Adrenal gland (tissue), 12 donors: ENCODE results near the gene TBKBP1. TPM values are rescaled to one million over a fixed set of nuclear protein-coding genes. Genes with fewer than 3 reads are reported as not detected.
A peak's percentile ranks its signal among the peaks of the same experiment; 100 is the strongest.
"Not testable (repeated sequence)": the region's sequence is repeated elsewhere in the genome, so short reads cannot be mapped to it uniquely, and the experiment has no call there.

Source experiments
- DNase-seq, 7 donors: peaks; one replicate each; pipeline ENCODE4 v3.0.0-alpha.2; 2019 to 2020
- H3K27ac ChIP-seq, 5 donors: fragments of 200-600 bp; sonication (generic) in 4 of 5; 1 replicate in 3 of 5; 2 replicates in 2 of 5; pipeline versions ENCODE4 v1.5.1 to v1.8.0; 2016 to 2020; ENCODE audit warnings: mild to moderate bottlenecking in 1 of 5
- H3K27me3 ChIP-seq: fragments of 200-600 bp; 2 replicates; pipeline ENCODE4 v1.8.0; 2021
- H3K36me3 ChIP-seq, 2 donors: fragments of 200-600 bp; replicated peaks in 1 of 2; 1 replicate in 1 of 2; 2 replicates in 1 of 2; pipeline versions ENCODE4 v1.5.1 to v1.8.0; 2018 to 2022
- H3K4me1 ChIP-seq, 2 donors: fragments of 200-600 bp; replicated peaks in 1 of 2; 1 replicate in 1 of 2; 2 replicates in 1 of 2; pipeline versions ENCODE4 v1.5.1 to v1.8.0; 2018 to 2021
- H3K4me3 ChIP-seq, 4 donors: fragments of 200-600 bp; sonication (generic) in 3 of 4; one replicate each; pipeline ENCODE4 v1.5.1; 2016 to 2018
- H3K9me3 ChIP-seq, 3 donors: fragments of 200-600 bp; sonication (generic) in 1 of 3; replicated peaks in 1 of 3; 1 replicate in 2 of 3; 2 replicates in 1 of 3; pipeline versions ENCODE4 v1.5.1 to v1.8.0; 2016 to 2021
- POLR2A ChIP-seq, 2 donors: fragments of 450-650 bp; IDR thresholded peaks; one replicate each; pipeline ENCODE4 v1.6.1; 2017; ENCODE audit warnings: antibody characterized with exemption in 2 of 2, mild to moderate bottlenecking in 2 of 2, moderate library complexity in 1 of 2
- WGBS, 4 donors: extraction: QIAGEN DNeasy Blood & Tissue Kit in 2 of 4; methylation state at CpG; one replicate each; pipeline versions ENCODE4 v1.1.5 to v1.1.7; 2013 to 2017; 5-methylcytosine and 5-hydroxymethylcytosine counted together
- intact Hi-C, 2 donors: fragments of 100-400 bp; cut with DNase I; formaldehyde crosslinking; loops; one replicate each; pipeline versions ENCODE4 v1.14.1 to v1.15.0; 2022 to 2023
- polyA plus RNA-seq, 3 donors: library from polyadenylated mRNA; stranded (reverse); fragments of 200-250 nt in 2 of 3; fragments of 350-450 nt in 1 of 3; fragmentation: Illumina TruSeq in 1 of 3; extraction: RNeasy Lipid Tissue Mini Kit (QIAGEN cat#74804) in 1 of 3; gene quantifications; one replicate each; pipeline ENCODE4 v1.2.3, GENCODE V29; 2013 to 2014
- total RNA-seq, 9 donors: library from RNA; depleted of rRNA in 4 of 9; stranded (reverse); fragments of >200 nt in 4 of 9; fragments of 120-200 nt in 1 of 9; fragmentation: NEBNext Ultra II Directional in 1 of 9; extraction: Animal tissue kit (Norgen Biotek cat#: 25700) in 1 of 9; gene quantifications; one replicate each; pipeline versions ENCODE4 v1.1.0 to v1.2.4, GENCODE V29; 2013 to 2023
- TF ChIP-seq, protein P1 (sequence below), 6 experiments: fragments of 450-650 bp in 4 of 6; fragments of 200-600 bp in 2 of 6; sonication (generic) in 1 of 6; IDR thresholded peaks; 1 replicate in 5 of 6; 2 replicates in 1 of 6; pipeline versions ENCODE4 v1.5.1 to v1.8.0; 2016 to 2021; ENCODE audit warnings: antibody characterized with exemption in 6 of 6, mild to moderate bottlenecking in 2 of 6, moderate library complexity in 1 of 6
- donor health status: healthy with polysubstance abuse.
- donor health status: Bipolar disorder and iron deficiency.
- donor health status: DM: yes; HTN: yes; CAD: no.
- donor health status: DM: no; HTN: no; CAD: no.
- donor health status: DM: no; HTN: no; CAD: no.
- donor health status: DM: yes; HTN: yes; CAD: no.

TBKBP1 gene
- total and polyA plus RNA-seq, 12 donors = 3.9 to 63.9 (median 11.5) TPM

DNA sequence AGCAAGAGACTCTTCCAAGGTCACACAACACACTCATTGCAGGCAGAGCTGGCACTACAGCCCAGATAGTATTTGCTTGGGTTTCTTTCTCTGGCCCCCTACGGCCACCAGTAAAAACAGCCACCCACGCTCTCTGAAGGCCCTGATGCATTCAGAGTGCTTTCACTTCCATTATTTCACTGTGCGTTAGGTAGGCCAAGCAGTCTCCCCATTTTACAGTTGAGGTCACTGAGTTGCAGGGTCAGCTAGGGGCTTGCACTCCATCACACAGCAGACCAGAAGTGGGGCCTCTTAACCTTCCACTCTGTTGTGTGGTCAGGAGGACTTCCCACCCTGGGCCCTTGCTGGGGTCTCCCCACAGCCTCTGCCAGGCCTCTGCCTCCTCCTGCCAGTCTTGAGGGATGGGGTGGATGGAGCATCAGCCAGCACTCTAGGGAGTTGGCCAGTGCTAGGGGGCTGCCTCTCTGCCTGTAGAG, 41.6 kb downstream of the TBKBP1 start:
- WGBS, 4 donors = 78 to 92% (median 89%) methylated on average over 3 of the region's 3 CpGs

DNA sequence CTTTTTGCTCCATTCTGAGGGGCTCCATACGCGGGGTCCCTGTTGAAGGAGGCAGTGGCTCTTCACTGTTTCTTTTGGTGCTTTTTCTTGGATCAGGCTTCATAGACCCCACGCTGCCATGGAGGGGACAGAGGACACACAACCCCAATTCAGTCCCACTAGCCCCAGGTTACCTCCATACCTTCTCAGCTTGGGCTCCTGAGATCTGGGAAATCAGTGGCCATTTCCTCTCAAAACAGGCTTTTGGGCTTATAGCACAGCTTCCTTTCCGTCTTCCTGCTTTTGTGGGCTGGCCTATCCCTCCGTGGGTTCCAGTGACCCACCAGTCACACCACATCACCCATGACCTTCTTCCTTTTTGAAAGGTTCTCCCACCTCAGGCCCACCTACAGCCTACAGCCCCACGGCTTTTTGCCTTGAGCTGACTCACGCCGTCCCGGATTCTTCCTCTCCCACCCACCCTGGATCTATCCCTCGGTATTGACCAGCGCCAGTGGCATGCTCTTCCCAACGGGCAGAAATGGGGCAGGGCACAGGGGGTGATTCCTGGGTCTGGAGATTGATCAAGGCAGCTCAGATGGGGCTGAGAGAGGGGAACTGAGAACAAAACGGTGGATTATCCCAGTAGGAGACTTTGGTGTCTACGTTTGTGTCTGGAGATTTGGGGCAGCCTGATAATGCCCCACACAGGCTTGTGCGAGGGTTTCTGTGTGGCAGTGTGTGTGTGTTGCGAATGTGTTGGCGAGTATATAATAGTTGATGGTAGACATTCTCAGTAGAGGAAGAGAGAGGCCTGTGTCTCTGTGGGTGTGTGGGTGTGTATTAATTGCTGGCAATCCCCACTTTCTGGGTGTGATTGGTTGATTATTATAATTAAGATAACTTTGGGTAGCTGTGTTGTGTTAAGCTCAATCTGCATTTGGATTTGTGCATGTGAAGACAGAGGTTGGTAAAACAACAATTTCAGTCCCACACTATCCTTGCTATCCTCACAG, 42.8 kb downstream of the TBKBP1 start:
- Histone ChIP-seq H3K4me1 (peaks cover 0 to 10% of the 10 kb centered on the region in 2 donors), H3K9me3 (no peaks in the 10 kb centered on the region), H3K27me3 (peaks cover 24% of the 10 kb centered on the region), H3K27ac (no peak overlapping the region), H3K36me3 (no peaks in the 10 kb centered on the region), H3K4me3 (no peak overlapping the region)
- TF ChIP-seq, protein P1, sequence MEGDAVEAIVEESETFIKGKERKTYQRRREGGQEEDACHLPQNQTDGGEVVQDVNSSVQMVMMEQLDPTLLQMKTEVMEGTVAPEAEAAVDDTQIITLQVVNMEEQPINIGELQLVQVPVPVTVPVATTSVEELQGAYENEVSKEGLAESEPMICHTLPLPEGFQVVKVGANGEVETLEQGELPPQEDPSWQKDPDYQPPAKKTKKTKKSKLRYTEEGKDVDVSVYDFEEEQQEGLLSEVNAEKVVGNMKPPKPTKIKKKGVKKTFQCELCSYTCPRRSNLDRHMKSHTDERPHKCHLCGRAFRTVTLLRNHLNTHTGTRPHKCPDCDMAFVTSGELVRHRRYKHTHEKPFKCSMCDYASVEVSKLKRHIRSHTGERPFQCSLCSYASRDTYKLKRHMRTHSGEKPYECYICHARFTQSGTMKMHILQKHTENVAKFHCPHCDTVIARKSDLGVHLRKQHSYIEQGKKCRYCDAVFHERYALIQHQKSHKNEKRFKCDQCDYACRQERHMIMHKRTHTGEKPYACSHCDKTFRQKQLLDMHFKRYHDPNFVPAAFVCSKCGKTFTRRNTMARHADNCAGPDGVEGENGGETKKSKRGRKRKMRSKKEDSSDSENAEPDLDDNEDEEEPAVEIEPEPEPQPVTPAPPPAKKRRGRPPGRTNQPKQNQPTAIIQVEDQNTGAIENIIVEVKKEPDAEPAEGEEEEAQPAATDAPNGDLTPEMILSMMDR (IDR thresholded peaks at IDR 0.05) = no peak
- TF ChIP-seq POLR2A (IDR thresholded peaks at IDR 0.05) = no peak
- 79 to 84% (median 80%) methylated on average over 17 of the region's 17 CpGs for WGBS, 4 donors
- intact Hi-C loops = no loop called here
- DNase-seq = peak in 3 of 7 donors; percentile 4 to 15 (median 11)

More for the DNA sequence above, 41.6 kb downstream of the TBKBP1 start:
- TF ChIP-seq POLR2A (IDR thresholded peaks at IDR 0.05) = no peak
- TF ChIP-seq, protein P1 (IDR thresholded peaks at IDR 0.05) = no peak
- intact Hi-C loops = no loop called here
- Histone ChIP-seq H3K27ac (no peak overlapping the region), H3K27me3 (peaks cover 33% of the 10 kb centered on the region), H3K9me3 (no peaks in the 10 kb centered on the region), H3K36me3 (no peaks in the 10 kb centered on the region), H3K4me3 (no peak overlapping the region), H3K4me1 (peaks cover 0 to 10% of the 10 kb centered on the region in 2 donors)
- peak in 2 of 7 donors; percentile 5 to 8 for DNase-seq

DNA sequence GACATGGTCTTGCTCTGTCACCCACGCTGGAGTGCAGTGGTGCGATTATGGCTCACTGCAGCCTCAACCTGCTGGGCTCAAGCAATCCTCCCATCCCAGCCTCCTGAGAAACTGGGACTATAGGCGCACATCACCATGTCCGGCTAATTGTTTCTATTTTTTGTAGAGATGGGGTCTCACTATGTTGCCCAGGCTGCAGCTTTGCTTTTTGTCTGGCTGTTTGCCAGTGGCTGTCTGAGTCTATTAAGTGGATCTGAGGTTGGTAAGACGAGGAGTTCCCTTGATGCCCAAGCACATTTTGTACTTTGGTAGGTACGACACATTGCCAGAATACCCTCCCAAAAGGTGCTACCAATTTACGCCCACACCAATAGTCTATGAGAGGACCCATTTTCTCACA, 44.2 kb downstream of the TBKBP1 start:
- Histone ChIP-seq H3K4me3 (no peak overlapping the region), H3K4me1 (peaks cover 0 to 7% of the 10 kb centered on the region in 2 donors), H3K36me3 (no peaks in the 10 kb centered on the region), H3K27ac (no peak overlapping the region), H3K9me3 (no peaks in the 10 kb centered on the region), H3K27me3 (peaks cover 13% of the 10 kb centered on the region)
- no peak for TF ChIP-seq POLR2A (IDR thresholded peaks at IDR 0.05)
- TF ChIP-seq, protein P1 (IDR thresholded peaks at IDR 0.05) = no peak
- peak in 2 of 7 donors; percentile 11 to 41 for DNase-seq
- intact Hi-C loops = no loop called here
- 80 to 89% (median 84%) methylated on average over 7 of the region's 7 CpGs for WGBS, 4 donors

DNA sequence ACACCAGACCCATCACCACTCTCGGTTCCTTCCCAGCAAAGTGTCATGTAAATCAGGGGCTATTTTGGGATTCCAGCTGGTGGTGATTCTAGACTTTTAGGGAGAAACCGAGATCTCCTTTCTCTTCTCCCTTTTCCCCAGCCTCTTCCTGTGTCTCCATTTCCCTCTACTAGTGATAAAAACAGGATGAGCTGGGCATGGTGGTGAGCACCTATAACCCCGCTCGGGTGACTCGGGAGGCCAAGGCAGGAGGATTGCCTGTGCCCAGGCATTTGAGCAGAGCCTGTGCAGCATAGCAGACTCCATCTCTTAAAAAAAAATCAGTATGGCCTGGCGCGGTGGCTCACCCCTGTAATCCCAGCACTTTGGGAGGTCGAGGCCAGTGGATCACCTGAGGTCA, 45.2 kb downstream of the TBKBP1 start:
- Histone ChIP-seq H3K27ac (no peak overlapping the region), H3K27me3 (peaks cover 13% of the 10 kb centered on the region), H3K36me3 (no peaks in the 10 kb centered on the region), H3K4me3 (no peak overlapping the region), H3K9me3 (no peaks in the 10 kb centered on the region), H3K4me1 (no peaks in the 10 kb centered on the region)
- TF ChIP-seq, protein P1 (IDR thresholded peaks at IDR 0.05) = no peak
- TF ChIP-seq POLR2A (IDR thresholded peaks at IDR 0.05) = no peak
- intact Hi-C loops = no loop called here
- 80 to 85% (median 81%) methylated on average over 8 of the region's 8 CpGs for WGBS, 4 donors
- DNase-seq = peak in 1 of 7 donors; percentile 2

DNA sequence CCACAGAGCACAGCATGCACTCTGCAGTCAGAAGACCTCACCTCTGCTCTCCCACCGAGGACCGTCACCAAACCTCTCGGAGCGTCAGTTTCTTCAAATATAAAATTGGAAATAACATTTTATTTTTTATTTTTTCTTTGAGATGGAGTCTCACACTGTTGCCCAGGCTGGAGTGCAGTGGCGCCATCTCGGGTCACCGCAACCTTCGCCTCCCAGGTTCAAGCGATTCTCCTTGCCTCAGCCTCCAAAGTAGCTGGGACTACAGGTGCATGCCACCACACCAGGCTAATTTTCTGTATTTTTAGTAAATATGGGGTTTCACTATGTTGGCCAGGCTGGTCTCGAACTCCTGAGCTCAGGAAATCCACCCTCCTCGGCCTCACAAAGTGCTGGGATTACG, 46.0 kb downstream of the TBKBP1 start:
- H3K4me1 ChIP-seq, H3K4me3 ChIP-seq, H3K27ac ChIP-seq, H3K36me3 ChIP-seq, intact Hi-C loops, H3K9me3 ChIP-seq: not testable (repeated sequence)
- 84 to 90% (median 87%) methylated on average over 12 of the region's 12 CpGs for WGBS, 4 donors
- peak in 1 of 7 donors; percentile 0 for DNase-seq
- H3K27me3 ChIP-seq = peaks cover 19% of the 10 kb centered on the region
